Keratinocyte (primary cell): ENCODE results near the gene ERBB3.

Source experiments
- EZH2 ChIP-seq: IDR thresholded peaks from one replicate; pipeline ENCODE4 v1.6.1; 2012; ENCODE audit warnings: inconsistent platforms, mild to moderate bottlenecking, low read length, moderate library complexity
- TF ChIP-seq, protein P1 (sequence below), 3 experiments: IDR thresholded peaks in 1 of 3; conservative IDR thresholded peaks in 1 of 3; optimal IDR thresholded peaks in 1 of 3; 2 replicates in 2 of 3; 3 replicates in 1 of 3; pipeline versions ENCODE3 to v1.5.1; 2011; ENCODE audit warnings: low read length in 3 of 3, mild to moderate bottlenecking in 3 of 3, moderate library complexity in 2 of 3, control low read depth in 1 of 3, inconsistent platforms in 1 of 3; ENCODE audit not compliant: insufficient read depth in 2 of 3; ENCODE audit errors: extremely low read depth in 1 of 3

DNA sequence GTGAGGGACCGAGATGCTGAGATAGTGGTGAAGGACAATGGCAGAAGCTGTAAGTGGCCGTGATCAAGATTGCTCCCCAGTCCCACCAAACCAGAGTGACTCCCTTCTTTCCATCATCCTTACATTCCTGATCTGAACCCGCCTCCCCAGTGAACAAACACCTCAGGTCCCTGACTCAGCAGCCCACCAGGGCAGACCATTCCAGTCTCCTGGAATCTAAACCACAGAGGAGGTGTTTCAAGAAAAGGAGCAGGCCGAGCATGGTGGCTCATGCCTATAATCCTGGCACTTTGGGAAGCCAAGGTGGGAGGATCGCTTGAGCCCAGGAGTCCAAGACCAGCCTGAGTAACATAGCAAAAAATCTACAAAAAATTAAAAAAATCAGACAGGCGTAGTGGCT is 6.6 kb downstream of the ERBB3 start:
- TF ChIP-seq, protein P1, sequence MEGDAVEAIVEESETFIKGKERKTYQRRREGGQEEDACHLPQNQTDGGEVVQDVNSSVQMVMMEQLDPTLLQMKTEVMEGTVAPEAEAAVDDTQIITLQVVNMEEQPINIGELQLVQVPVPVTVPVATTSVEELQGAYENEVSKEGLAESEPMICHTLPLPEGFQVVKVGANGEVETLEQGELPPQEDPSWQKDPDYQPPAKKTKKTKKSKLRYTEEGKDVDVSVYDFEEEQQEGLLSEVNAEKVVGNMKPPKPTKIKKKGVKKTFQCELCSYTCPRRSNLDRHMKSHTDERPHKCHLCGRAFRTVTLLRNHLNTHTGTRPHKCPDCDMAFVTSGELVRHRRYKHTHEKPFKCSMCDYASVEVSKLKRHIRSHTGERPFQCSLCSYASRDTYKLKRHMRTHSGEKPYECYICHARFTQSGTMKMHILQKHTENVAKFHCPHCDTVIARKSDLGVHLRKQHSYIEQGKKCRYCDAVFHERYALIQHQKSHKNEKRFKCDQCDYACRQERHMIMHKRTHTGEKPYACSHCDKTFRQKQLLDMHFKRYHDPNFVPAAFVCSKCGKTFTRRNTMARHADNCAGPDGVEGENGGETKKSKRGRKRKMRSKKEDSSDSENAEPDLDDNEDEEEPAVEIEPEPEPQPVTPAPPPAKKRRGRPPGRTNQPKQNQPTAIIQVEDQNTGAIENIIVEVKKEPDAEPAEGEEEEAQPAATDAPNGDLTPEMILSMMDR (optimal IDR thresholded peaks at IDR 0.05 in 1 of 3, IDR thresholded peaks at IDR 0.05 in 1 of 3, conservative IDR thresholded peaks at IDR 0.05 in 1 of 3; ENCODE audit: extremely low read depth in 1 of 3, insufficient read depth in 2 of 3, low read length in 3 of 3), result no peak
- no peak for TF ChIP-seq EZH2
